ENCODE measurements around the gene ANXA2R. TPM values are rescaled to one million over a fixed set of nuclear protein-coding genes. Genes with fewer than 3 reads are reported as not detected.

ANXA2R gene
- total and polyA plus RNA-seq, 2 of the 13 experiments (the other 11 are each of a cell fraction or from before 2014, with no cell fraction given): 0.95 to 1.3 TPM

DNA sequence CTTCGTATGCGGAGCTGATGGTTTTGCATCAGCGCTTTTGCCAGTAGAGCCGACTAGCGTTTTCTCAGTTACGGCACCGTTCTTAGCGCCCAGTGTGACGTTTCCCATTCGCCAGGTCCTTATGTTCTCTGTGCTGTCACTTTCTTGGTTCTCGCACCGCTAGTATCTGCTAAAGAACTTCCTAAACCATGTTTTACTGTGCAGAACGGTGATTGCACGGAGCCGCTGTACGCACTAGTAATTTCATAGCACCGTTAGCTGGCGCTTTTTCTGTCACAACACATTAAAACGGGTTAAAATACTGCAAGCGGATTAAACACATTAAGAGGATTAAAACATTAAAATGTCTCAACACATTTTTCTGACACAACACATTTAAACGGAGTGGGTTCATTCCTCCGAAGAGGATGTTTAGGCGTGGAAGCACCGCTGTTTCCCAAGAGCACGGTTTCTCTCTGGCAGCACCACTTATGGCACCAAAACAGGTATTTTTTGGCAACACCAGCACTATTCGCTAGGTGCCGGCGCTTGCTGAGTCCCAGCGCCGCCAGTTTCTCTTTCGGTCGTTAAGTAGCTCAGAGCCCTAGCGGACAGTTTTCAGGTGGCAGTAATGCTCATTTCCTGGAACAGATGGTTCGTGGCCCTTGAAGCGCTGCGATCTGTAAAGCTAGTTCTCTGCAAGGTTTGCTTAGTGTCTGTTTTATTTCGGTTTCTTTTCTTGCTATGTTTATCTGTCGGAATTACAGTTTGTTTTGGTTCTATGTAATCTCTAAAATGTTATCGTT lies 20.3 kb downstream of the ANXA2R start (continued):
- TF ChIP-seq SMARCE1 (IDR thresholded peaks at IDR 0.05; ENCODE audit: borderline replicate concordance): no peak
- TF ChIP-seq RAD21 (CRISPR knock-in tag; IDR thresholded peaks at IDR 0.05): no peak
- TF ChIP-seq, protein P1, sequence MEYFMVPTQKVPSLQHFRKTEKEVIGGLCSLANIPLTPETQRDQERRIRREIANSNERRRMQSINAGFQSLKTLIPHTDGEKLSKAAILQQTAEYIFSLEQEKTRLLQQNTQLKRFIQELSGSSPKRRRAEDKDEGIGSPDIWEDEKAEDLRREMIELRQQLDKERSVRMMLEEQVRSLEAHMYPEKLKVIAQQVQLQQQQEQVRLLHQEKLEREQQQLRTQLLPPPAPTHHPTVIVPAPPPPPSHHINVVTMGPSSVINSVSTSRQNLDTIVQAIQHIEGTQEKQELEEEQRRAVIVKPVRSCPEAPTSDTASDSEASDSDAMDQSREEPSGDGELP (IDR thresholded peaks at IDR 0.05; ENCODE audit: borderline replicate concordance, low read depth): peak; percentile 32; the same call in 1 of the 2 replicates
- TF ChIP-seq TAF1 (CRISPR knock-in tag; IDR thresholded peaks at IDR 0.05): no peak
- TF ChIP-seq ZNF670 (CRISPR knock-in tag; IDR thresholded peaks at IDR 0.05; ENCODE audit: borderline replicate concordance): no peak
- TF ChIP-seq RCOR2 (CRISPR knock-in tag; IDR thresholded peaks at IDR 0.05): 0 out of 2 replicates have a peak, but pooled peaks have one; percentile 15
- no peak for TF ChIP-seq ZNF512B (CRISPR knock-in tag; IDR thresholded peaks at IDR 0.05; ENCODE audit: borderline replicate concordance)
- no peak for TF ChIP-seq MLXIP (CRISPR knock-in tag; IDR thresholded peaks at IDR 0.05; ENCODE audit: borderline replicate concordance)
- TF ChIP-seq, protein P2, sequence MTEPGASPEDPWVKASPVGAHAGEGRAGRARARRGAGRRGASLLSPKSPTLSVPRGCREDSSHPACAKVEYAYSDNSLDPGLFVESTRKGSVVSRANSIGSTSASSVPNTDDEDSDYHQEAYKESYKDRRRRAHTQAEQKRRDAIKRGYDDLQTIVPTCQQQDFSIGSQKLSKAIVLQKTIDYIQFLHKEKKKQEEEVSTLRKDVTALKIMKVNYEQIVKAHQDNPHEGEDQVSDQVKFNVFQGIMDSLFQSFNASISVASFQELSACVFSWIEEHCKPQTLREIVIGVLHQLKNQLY (CRISPR knock-in tag; IDR thresholded peaks at IDR 0.05): no peak
- TF ChIP-seq, protein P3, sequence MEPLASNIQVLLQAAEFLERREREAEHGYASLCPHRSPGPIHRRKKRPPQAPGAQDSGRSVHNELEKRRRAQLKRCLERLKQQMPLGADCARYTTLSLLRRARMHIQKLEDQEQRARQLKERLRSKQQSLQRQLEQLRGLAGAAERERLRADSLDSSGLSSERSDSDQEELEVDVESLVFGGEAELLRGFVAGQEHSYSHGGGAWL (CRISPR knock-in tag; IDR thresholded peaks at IDR 0.05): no peak
- TF ChIP-seq ZNF549 (CRISPR knock-in tag; IDR thresholded peaks at IDR 0.05): no peak
- TF ChIP-seq HNRNPUL1 (IDR thresholded peaks at IDR 0.05; ENCODE audit: low read depth, low read length): no peak
- 0 out of 2 replicates have a peak, but pooled peaks have one; percentile 29 for TF ChIP-seq ZNF772 (CRISPR knock-in tag; IDR thresholded peaks at IDR 0.05)
- TF ChIP-seq, protein P4, sequence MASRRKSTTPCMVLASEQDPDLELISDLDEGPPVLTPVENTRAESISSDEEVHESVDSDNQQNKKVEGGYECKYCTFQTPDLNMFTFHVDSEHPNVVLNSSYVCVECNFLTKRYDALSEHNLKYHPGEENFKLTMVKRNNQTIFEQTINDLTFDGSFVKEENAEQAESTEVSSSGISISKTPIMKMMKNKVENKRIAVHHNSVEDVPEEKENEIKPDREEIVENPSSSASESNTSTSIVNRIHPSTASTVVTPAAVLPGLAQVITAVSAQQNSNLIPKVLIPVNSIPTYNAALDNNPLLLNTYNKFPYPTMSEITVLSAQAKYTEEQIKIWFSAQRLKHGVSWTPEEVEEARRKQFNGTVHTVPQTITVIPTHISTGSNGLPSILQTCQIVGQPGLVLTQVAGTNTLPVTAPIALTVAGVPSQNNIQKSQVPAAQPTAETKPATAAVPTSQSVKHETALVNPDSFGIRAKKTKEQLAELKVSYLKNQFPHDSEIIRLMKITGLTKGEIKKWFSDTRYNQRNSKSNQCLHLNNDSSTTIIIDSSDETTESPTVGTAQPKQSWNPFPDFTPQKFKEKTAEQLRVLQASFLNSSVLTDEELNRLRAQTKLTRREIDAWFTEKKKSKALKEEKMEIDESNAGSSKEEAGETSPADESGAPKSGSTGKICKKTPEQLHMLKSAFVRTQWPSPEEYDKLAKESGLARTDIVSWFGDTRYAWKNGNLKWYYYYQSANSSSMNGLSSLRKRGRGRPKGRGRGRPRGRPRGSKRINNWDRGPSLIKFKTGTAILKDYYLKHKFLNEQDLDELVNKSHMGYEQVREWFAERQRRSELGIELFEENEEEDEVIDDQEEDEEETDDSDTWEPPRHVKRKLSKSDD (CRISPR knock-in tag; IDR thresholded peaks at IDR 0.05; ENCODE audit: low read depth): no peak
- TF ChIP-seq PAF1 (CRISPR knock-in tag; IDR thresholded peaks at IDR 0.05): no peak
- no peak for TF ChIP-seq FOSL2 (CRISPR knock-in tag; IDR thresholded peaks at IDR 0.05)
